Epithelial cell of proximal tubule (primary cell): ENCODE measurements around the gene UMODL1. TPM values are rescaled to one million over a fixed set of nuclear protein-coding genes. Genes with fewer than 3 reads are reported as not detected.

Experiments used
- DNase-seq: peaks from one replicate; pipeline ENCODE4 v3.0.0-alpha.2; 2011; ENCODE audit warnings: low read depth
- H3K4me3 ChIP-seq: 2 replicates; pipeline ENCODE4 v1.5.1; 2011; ENCODE audit warnings: low read depth, mild to moderate bottlenecking, low read length
- CTCF ChIP-seq: conservative IDR thresholded peaks from 2 replicates; pipeline ENCODE4 v1.5.1; 2012; ENCODE audit warnings: low read depth, mild to moderate bottlenecking, low read length
- total RNA-seq: library from RNA; depleted of rRNA; stranded (reverse); fragments of >200 nt; gene quantifications from 2 replicates; pipeline ENCODE4 v1.2.3, GENCODE V29; 2015

The UMODL1 gene
- total RNA-seq, 1 donor from 2014 or later = not detected

- no peak for DNase-seq
- no peak overlapping the region for H3K4me3 ChIP-seq
- TF ChIP-seq CTCF = no peak
Measured at GRCh38 chr21:42095581-42095980, 24.5 kb downstream of the UMODL1 start.

- no peak for DNase-seq
- H3K4me3 ChIP-seq = no peak overlapping the region
- no peak for TF ChIP-seq CTCF
Measured at GRCh38 chr21:42096566-42096965, 25.4 kb downstream of the UMODL1 start.

GRCh38 chr21:42097274-42097673 is 26.2 kb downstream of the UMODL1 start:
- no peak overlapping the region for H3K4me3 ChIP-seq
- TF ChIP-seq CTCF = no peak
- no peak for DNase-seq

DNA sequence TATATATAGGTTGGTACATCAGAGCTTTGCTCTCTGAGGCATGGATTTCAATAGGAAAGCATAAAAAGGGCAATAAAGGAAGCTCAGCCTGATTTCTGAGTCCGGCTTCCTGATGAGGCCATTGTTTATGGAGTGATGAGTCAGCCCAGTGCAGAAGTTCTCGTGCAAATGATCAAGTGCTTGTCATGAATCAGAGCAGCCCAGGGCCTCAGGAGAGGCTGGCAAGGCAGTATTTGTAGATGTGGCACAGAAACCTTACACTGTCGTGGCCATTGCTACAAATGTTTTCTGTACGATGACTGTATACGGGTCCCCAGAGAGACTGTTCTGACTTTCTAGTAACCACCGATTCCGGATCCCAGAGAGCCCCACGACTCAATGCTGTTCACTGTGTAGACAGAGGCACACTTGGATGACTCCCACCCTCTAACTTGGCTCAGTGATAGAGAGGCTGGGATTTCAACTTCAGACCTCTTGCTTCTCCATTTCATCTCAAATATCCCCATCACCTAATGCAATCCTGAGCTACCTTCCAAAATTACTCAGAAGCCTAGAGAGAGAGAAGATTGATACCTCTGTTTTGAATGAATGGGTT is 26.8 kb downstream of the UMODL1 start:
- peak; percentile 81 for DNase-seq
- H3K4me3 ChIP-seq = no peak overlapping the region
- TF ChIP-seq CTCF = no peak

GRCh38 chr21:42098957-42099505 is 27.9 kb downstream of the UMODL1 start:
- TF ChIP-seq CTCF = no peak
- DNase-seq = no peak
- H3K4me3 ChIP-seq = no peak overlapping the region

DNA sequence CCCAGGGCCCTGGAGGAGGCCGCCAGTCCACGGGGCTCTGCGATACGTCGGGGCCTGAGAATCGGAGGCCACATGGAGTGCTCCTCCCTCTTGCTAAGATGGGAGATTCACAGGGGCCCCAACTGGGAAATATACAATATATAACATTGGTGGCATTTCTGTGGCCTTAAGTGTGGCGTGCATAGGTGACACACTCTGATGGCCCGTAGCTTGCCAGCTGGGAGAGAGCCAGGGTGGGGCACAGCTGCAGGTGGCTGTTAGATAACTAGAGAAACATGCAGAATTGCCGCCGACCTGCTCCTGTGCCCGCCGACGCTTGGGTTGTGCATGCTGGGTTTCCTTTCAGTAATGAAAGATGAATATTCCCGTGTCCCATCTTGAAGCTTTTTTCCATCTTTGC is 30.1 kb downstream of the UMODL1 start:
- no peak for DNase-seq
- no peak for TF ChIP-seq CTCF
- H3K4me3 ChIP-seq = no peak overlapping the region

- no peak overlapping the region for H3K4me3 ChIP-seq
- no peak for TF ChIP-seq CTCF
- no peak for DNase-seq
Measured at GRCh38 chr21:42102076-42102475, 31.0 kb downstream of the UMODL1 start.
